ENCODE measurements around the gene ICAM1.

The ICAM1 gene

GRCh38 chr19:10316229-10317044 is 45.5 kb downstream of the ICAM1 start:
- H3K4me3 ChIP-seq (ENCODE audit: low read length), result no peak overlapping the region
- DNase-seq (ENCODE audit: low read depth), result no peak
- no peak for TF ChIP-seq CTCF (conservative IDR thresholded peaks at IDR 0.05; ENCODE audit: low read length)

- H3K4me3 ChIP-seq (ENCODE audit: low read length), result no peak overlapping the region
- TF ChIP-seq CTCF (conservative IDR thresholded peaks at IDR 0.05; ENCODE audit: low read length), result no peak
- no peak for DNase-seq (ENCODE audit: low read depth)
These were observed 46.3 kb downstream of the ICAM1 start for GRCh38 chr19:10317045-10317856.

DNA sequence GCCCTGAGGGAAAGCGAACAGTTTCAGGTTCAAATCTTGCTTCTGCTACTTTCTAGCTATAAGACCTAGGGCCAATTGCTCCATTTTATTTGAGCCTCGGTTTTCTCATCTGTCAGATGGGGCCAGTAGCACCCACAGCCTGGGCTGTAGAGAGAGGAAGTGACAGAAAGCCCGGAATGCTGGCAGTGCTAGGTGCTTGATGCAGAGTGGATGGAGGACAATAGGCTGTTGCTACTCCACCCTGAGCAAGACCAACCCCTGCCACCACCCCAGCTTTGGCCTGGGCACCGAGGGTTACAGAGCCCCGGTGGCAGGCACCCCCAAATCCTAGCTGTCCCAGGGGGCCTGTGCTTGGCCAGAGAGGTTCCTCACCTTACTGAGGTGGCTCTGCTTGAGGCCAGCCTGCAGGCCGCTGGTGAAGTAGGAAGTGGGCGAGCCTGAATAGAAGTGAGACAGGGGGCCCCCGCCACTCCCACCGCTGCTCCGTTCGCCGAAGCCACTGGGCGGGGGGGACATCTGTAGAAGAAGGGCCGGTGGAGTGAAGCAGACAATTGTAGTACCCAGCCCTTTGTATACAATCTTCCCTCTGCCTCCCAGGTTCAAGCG is 47.0 kb downstream of the ICAM1 start:
- no peak for DNase-seq (ENCODE audit: low read depth)
- no peak overlapping the region for H3K4me3 ChIP-seq (ENCODE audit: low read length)
- no peak for TF ChIP-seq CTCF (conservative IDR thresholded peaks at IDR 0.05; ENCODE audit: low read length)

- no peak for DNase-seq (ENCODE audit: low read depth)
- no peak for TF ChIP-seq CTCF (conservative IDR thresholded peaks at IDR 0.05; ENCODE audit: low read length)
- no peak overlapping the region for H3K4me3 ChIP-seq (ENCODE audit: low read length)
These were observed 48.1 kb downstream of the ICAM1 start for GRCh38 chr19:10318807-10319682.

DNA sequence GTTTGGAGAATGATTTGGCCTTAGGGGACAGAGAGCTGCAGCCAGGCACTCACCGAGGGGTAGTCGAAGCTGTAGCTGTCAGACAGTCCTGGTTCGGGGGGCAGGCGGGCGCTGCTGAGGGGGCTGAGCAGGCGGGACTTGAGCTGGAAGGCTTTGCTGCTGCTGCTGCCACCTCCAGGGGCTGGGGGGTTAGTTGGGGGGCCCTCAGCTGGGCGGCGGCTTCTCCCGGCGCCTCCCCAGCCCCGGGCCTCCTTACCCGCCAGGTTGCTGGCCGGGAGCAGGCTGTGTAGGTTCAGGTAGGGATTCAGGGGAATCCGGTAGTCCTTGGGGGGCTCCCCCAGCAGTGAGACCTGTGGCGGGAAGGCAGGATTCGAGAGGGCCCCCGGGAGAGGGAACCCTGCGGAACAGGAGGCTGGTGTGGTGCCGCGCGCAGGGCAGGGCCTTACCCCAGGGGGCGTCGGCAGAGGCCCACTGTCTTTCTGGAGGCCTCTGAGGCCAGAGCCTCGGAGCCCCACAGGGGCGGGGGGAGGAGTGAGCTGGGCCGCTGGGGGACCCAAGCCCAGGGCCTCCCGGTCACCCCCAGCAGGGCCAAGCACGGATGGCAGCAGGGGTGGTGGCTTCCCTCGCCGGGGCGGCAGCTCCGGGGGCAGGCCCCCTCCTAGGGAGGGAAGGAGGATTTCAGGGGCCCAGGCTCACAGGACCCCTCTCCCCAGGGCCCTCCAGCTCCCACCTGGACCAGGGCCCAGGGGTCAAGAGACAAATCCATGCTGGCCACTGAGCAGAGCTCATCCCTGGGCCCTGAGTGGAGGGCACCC is 49.9 kb downstream of the ICAM1 start:
- DNase-seq (ENCODE audit: low read depth), result no peak
- TF ChIP-seq CTCF (conservative IDR thresholded peaks at IDR 0.05; ENCODE audit: low read length), result no peak
- H3K4me3 ChIP-seq (ENCODE audit: low read length), result no peak overlapping the region

DNA sequence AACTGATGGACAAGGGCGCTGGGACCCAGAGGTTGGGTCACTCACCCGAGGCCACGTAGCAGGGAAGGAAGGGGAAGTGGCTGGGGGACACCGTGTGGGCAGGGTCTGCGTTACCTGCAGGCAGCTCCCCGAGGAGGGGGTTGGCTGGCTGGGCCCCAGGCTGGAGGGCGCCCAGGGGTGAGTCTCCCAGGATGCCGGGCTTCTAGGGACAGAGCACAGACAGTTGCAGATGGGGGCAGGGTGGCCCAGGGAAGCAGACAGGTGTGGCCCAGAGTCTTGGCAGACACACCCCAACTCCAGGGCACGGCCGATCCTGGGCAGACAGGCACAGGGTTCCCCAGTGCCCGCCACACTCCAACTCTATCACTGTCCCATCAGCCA is 50.5 kb downstream of the ICAM1 start:
- TF ChIP-seq CTCF (conservative IDR thresholded peaks at IDR 0.05; ENCODE audit: low read length), result no peak
- no peak for DNase-seq (ENCODE audit: low read depth)

More for the DNA sequence above, 50.5 kb downstream of the ICAM1 start:
- H3K4me3 ChIP-seq (ENCODE audit: low read length), result no peak overlapping the region
